Measurements from ENCODE around the gene SNX7. TPM values are rescaled to one million over a fixed set of nuclear protein-coding genes. Genes with fewer than 3 reads are reported as not detected.

SNX7 gene
- total and polyA plus RNA-seq, 12 donors, result 3.3 to 29.2 (median 18.9) TPM

DNA sequence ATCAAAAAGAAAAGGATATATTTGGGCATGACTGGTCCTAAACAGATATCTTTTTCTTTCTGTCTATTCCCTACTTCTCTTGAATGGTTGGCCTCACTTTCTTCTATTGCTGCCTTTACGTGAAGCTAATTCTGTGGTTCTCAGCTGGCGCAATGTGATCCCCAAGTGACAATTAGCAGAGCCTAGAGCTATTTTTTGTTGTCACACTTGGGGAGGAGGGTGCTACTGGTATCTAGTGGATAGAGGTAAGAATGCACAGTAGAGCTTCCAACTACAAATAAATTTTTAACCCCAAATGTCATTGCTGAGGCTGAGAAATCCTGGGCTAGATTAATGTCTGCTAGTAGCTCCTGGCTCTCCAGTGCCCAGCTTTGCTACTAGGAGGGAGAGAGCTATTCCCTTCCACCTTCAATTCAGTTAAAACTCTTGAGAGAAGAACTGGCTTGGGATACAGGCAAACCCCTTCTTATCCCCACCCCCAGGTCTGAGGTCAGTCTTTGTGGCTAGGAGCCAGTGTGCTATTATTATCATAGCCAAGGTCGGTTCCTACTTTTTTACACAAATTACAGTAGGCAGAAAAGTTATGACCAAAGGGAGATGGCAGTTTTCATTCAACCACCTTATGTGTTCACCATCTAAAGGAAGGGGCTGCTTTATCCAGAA is 102.1 kb downstream of the SNX7 start:
- WGBS, 4 donors, result 63 to 72% (median 71%) methylated on average over 3 of the region's 3 CpGs
- Histone ChIP-seq H3K4me1 (replicated peaks in 1 of 2) (no peaks in the 10 kb centered on the region), H3K27ac (no peak overlapping the region), H3K27me3 (no peaks in the 10 kb centered on the region), H3K36me3 (replicated peaks in 1 of 2) (no peaks in the 10 kb centered on the region), H3K4me3 (no peak overlapping the region), H3K9me3 (replicated peaks in 1 of 3) (no peaks in the 10 kb centered on the region)
- intact Hi-C loops (cut with DNase I), result no loop called here
- TF ChIP-seq POLR2A (IDR thresholded peaks at IDR 0.05), result no peak
- TF ChIP-seq, protein P1, sequence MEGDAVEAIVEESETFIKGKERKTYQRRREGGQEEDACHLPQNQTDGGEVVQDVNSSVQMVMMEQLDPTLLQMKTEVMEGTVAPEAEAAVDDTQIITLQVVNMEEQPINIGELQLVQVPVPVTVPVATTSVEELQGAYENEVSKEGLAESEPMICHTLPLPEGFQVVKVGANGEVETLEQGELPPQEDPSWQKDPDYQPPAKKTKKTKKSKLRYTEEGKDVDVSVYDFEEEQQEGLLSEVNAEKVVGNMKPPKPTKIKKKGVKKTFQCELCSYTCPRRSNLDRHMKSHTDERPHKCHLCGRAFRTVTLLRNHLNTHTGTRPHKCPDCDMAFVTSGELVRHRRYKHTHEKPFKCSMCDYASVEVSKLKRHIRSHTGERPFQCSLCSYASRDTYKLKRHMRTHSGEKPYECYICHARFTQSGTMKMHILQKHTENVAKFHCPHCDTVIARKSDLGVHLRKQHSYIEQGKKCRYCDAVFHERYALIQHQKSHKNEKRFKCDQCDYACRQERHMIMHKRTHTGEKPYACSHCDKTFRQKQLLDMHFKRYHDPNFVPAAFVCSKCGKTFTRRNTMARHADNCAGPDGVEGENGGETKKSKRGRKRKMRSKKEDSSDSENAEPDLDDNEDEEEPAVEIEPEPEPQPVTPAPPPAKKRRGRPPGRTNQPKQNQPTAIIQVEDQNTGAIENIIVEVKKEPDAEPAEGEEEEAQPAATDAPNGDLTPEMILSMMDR (IDR thresholded peaks at IDR 0.05), result no peak
- no peak for DNase-seq

- no peak for TF ChIP-seq POLR2A (IDR thresholded peaks at IDR 0.05)
- TF ChIP-seq, protein P1 (IDR thresholded peaks at IDR 0.05), result no peak
- H3K36me3 ChIP-seq (replicated peaks in 1 of 2), result no peaks in the 10 kb centered on the region
- no peak for DNase-seq
- H3K27ac ChIP-seq, result no peak overlapping the region
- no peaks in the 10 kb centered on the region for H3K9me3 ChIP-seq (replicated peaks in 1 of 3)
- intact Hi-C loops (cut with DNase I), result no loop called here
- no peaks in the 10 kb centered on the region for H3K27me3 ChIP-seq
- H3K4me3 ChIP-seq, result no peak overlapping the region
- H3K4me1 ChIP-seq (replicated peaks in 1 of 2), result no peaks in the 10 kb centered on the region
- WGBS, 4 donors, result 41 to 100% (median 53%) methylated on average over 1 of the region's 1 CpG
Measured at GRCh38 chr1:98764485-98764884, 103.0 kb downstream of the SNX7 start.

- no peaks in the 10 kb centered on the region for H3K4me1 ChIP-seq (replicated peaks in 1 of 2)
- WGBS, 4 donors, result 84 to 88% (median 87%) methylated on average over 4 of the region's 4 CpGs
- H3K9me3 ChIP-seq (replicated peaks in 1 of 3), result no peaks in the 10 kb centered on the region
- no peak overlapping the region for H3K27ac ChIP-seq
- DNase-seq, result no peak
- no peak for TF ChIP-seq POLR2A (IDR thresholded peaks at IDR 0.05)
- TF ChIP-seq, protein P1 (IDR thresholded peaks at IDR 0.05), result no peak
- H3K27me3 ChIP-seq, result no peaks in the 10 kb centered on the region
- no peak overlapping the region for H3K4me3 ChIP-seq
- intact Hi-C loops (cut with DNase I), result no loop called here
- H3K36me3 ChIP-seq (replicated peaks in 1 of 2), result no peaks in the 10 kb centered on the region
Measured at GRCh38 chr1:98766255-98766654, 104.7 kb downstream of the SNX7 start.

DNA sequence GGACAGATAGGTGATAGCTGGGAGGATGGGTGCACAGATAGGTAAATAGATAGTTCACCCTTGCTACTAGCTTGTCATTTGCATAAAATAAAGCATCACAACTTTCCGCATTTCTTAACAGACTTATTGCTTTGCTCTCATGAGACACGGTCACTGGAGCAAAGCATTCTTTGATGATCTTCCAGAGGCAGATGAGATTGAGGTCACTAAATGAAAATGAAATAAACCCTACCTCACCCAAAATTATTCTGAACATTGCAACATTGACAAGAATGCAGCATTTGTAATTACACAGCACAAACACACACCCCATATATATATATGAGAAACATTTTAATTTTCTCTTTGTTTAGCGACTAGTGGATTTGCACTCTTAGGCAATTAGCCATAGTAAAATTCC is 107.6 kb downstream of the SNX7 start:
- H3K4me1 ChIP-seq (replicated peaks in 1 of 2), result no peaks in the 10 kb centered on the region
- no peaks in the 10 kb centered on the region for H3K9me3 ChIP-seq (replicated peaks in 1 of 3)
- no peak overlapping the region for H3K4me3 ChIP-seq
- 31 to 46% (median 45%) methylated on average over 3 of the region's 3 CpGs for WGBS, 4 donors
- H3K27me3 ChIP-seq, result no peaks in the 10 kb centered on the region
- H3K27ac ChIP-seq, result no peak overlapping the region
- intact Hi-C loops (cut with DNase I), result no loop called here
- no peak for TF ChIP-seq POLR2A (IDR thresholded peaks at IDR 0.05)
- TF ChIP-seq, protein P1 (IDR thresholded peaks at IDR 0.05), result no peak
- DNase-seq, result no peak
- H3K36me3 ChIP-seq (replicated peaks in 1 of 2), result no peaks in the 10 kb centered on the region

Data from adrenal gland (tissue), 12 donors.